K562 (cell line): ENCODE data around the gene C20orf96. TPM values are rescaled to one million over a fixed set of nuclear protein-coding genes. Genes with fewer than 3 reads are reported as not detected.
A peak's percentile ranks its signal among the peaks of the same experiment; 100 is the strongest.

Experiments
- ASH1L ChIP-seq: fragments of 450-650 bp; IDR thresholded peaks from 2 replicates; pipeline ENCODE4 v1.6.1; 2018; ENCODE audit warnings: borderline replicate concordance, mild to moderate bottlenecking, low read depth; ENCODE audit not compliant: partially characterized antibody
- CREB5 ChIP-seq: fragments of 250-450 bp; sonication (Bioruptor Pico); IDR thresholded peaks from 2 replicates; pipeline ENCODE4 v1.5.0; 2020; ENCODE audit warnings: mild to moderate bottlenecking
- FOXA3 ChIP-seq, 2 experiments: fragments of 450-650 bp in 1 of 2; sonication (generic) in 1 of 2; formaldehyde crosslinking; IDR thresholded peaks in 1 of 2; conservative IDR thresholded peaks in 1 of 2; 2 replicates each; pipeline versions ENCODE4 v1.4.0 to v1.8.0; 2020 to 2022; ENCODE audit warnings: mild to moderate bottlenecking in 2 of 2, missing genetic modification reagents in 1 of 2
- HNRNPK ChIP-seq: fragments of 200-400 bp; formaldehyde crosslinking; IDR thresholded peaks from one replicate; pipeline ENCODE4 v1.6.1; 2018; ENCODE audit warnings: mild to moderate bottlenecking, low read depth, low read length; ENCODE audit not compliant: poor library complexity, severe bottlenecking
- MECOM ChIP-seq: fragments of 250-450 bp; sonication (Bioruptor Pico); IDR thresholded peaks from 2 replicates; pipeline ENCODE4 v1.8.0; 2022; ENCODE audit warnings: inconsistent platforms
- NFATC3 ChIP-seq: fragments of 450-650 bp; IDR thresholded peaks from 2 replicates; pipeline ENCODE4 v1.6.1; 2017; ENCODE audit warnings: mild to moderate bottlenecking
- SMARCA4 ChIP-seq: fragments of 450-650 bp; IDR thresholded peaks from 2 replicates; pipeline ENCODE4 v1.6.1; 2016
- SNAPC5 ChIP-seq: fragments of 250-450 bp; sonication (Bioruptor Pico); IDR thresholded peaks from 2 replicates; pipeline ENCODE4 v1.8.0; 2021; ENCODE audit warnings: moderate library complexity, mild to moderate bottlenecking, inconsistent platforms
- SUPT5H ChIP-seq: fragments of 450-650 bp; IDR thresholded peaks from 2 replicates; pipeline ENCODE4 v1.6.1; 2016
- TBL1XR1 ChIP-seq, 2 experiments: IDR thresholded peaks; 2 replicates each; pipeline ENCODE4 v1.6.1; 2012; ENCODE audit warnings: improper control_type of control experiment in 2 of 2, low read length in 2 of 2, mild to moderate bottlenecking in 1 of 2
- TEAD1 ChIP-seq, 2 experiments: fragments of 450-650 bp in 1 of 2; sonication (generic) in 1 of 2; formaldehyde crosslinking; IDR thresholded peaks; 2 replicates each; pipeline versions ENCODE4 v1.4.0 to v1.8.0; 2020 to 2022; ENCODE audit warnings: mild to moderate bottlenecking in 2 of 2, missing genetic modification reagents in 1 of 2
- TEAD2 ChIP-seq: fragments of 450-650 bp; IDR thresholded peaks from 2 replicates; pipeline ENCODE4 v1.6.1; 2016; ENCODE audit warnings: missing genetic modification characterization, control low read depth, missing compliant biosample characterization
- ZC3H4 ChIP-seq: sonication (generic); formaldehyde crosslinking; IDR thresholded peaks from 2 replicates; pipeline ENCODE4 v1.9.0; 2021; ENCODE audit warnings: missing genetic modification reagents, borderline replicate concordance
- ZC3H8 ChIP-seq: fragments of 450-650 bp; IDR thresholded peaks from 2 replicates; pipeline ENCODE4 v1.6.1; 2017
- ZFX ChIP-seq: sonication (generic); formaldehyde crosslinking; IDR thresholded peaks from 2 replicates; pipeline ENCODE4 v1.8.0; 2022; ENCODE audit warnings: mild to moderate bottlenecking, missing genetic modification reagents, moderate library complexity
- ZNF140 ChIP-seq: fragments of 250-450 bp; sonication (Bioruptor Pico); IDR thresholded peaks from 2 replicates; pipeline ENCODE4 v1.8.0; 2021; ENCODE audit warnings: moderate library complexity, mild to moderate bottlenecking, inconsistent platforms
- ZNF212 ChIP-seq: fragments of 450-650 bp; formaldehyde crosslinking; IDR thresholded peaks from 2 replicates; pipeline ENCODE4 v1.4.0; 2020; ENCODE audit warnings: mild to moderate bottlenecking
- polyA plus RNA-seq, 8 experiments: library from polyadenylated mRNA; depleted of rRNA in 4 of 8; stranded (reverse) in 5 of 8; unstranded in 3 of 8; fragments of >200 nt; fragmentation: Nextera tagmentation in 2 of 8; fragmentation: Illumina TruSeq in 1 of 8; extraction: Ambion mirVana in 2 of 8; extraction: Trizol in 1 of 8; gene quantifications; 2 replicates each; pipeline versions ENCODE4 v1.2.1 to v1.2.3, GENCODE V29; 2011 to 2014; ENCODE audit warnings: inconsistent platforms in 1 of 8, missing spikeins in 1 of 8
- total RNA-seq, 7 experiments: library from RNA; depleted of rRNA in 6 of 7; stranded (reverse); fragments of >200 nt in 6 of 7; fragmentation: Illumina TruSeq in 2 of 7; extraction: Trizol in 2 of 7; gene quantifications; 2 replicates each; pipeline versions ENCODE4 v1.2.1 to v1.2.3, GENCODE V29; 2011 to 2021; ENCODE audit warnings: low replicate concordance in 1 of 7
- TF ChIP-seq, protein P1 (sequence below): sonication (generic); formaldehyde crosslinking; IDR thresholded peaks from 2 replicates; pipeline ENCODE4 v1.8.0; 2022; ENCODE audit warnings: missing genetic modification reagents, mild to moderate bottlenecking, borderline replicate concordance
- TF ChIP-seq, protein P2 (sequence below): fragments of 200-800 bp; sonication (Bioruptor generic); IDR thresholded peaks from 2 replicates; pipeline ENCODE4 v1.6.1; 2017; ENCODE audit warnings: missing genetic modification characterization, missing compliant biosample characterization
- TF ChIP-seq, protein P3 (sequence below): sonication (generic); formaldehyde crosslinking; IDR thresholded peaks from 2 replicates; pipeline ENCODE4 v1.8.0; 2022; ENCODE audit warnings: mild to moderate bottlenecking, missing genetic modification reagents

Gene C20orf96
- total and polyA plus RNA-seq, 9 of the 15 experiments (the other 6 are each of a cell fraction or from before 2014, with no cell fraction given) = 1.7 to 11.7 (median 4.2) TPM

- no peak for TF ChIP-seq CREB5
- no peak for TF ChIP-seq TEAD2
- peak in 1 of 2 experiments; percentile 73; a peak in 1 of 4 replicates for TF ChIP-seq TEAD1 (CRISPR knock-in tag; IDR thresholded peaks at IDR 0.05)
- TF ChIP-seq SNAPC5 (CRISPR knock-in tag) = no peak
- TF ChIP-seq ZC3H8 = no peak
- TF ChIP-seq ZNF212 = no peak
- TF ChIP-seq ZNF140 (CRISPR knock-in tag) = no peak
- TF ChIP-seq, protein P1, sequence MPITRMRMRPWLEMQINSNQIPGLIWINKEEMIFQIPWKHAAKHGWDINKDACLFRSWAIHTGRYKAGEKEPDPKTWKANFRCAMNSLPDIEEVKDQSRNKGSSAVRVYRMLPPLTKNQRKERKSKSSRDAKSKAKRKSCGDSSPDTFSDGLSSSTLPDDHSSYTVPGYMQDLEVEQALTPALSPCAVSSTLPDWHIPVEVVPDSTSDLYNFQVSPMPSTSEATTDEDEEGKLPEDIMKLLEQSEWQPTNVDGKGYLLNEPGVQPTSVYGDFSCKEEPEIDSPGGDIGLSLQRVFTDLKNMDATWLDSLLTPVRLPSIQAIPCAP (CRISPR knock-in tag) = no peak
- TF ChIP-seq FOXA3 (CRISPR knock-in tag; conservative IDR thresholded peaks at IDR 0.05 in 1 of 2, IDR thresholded peaks at IDR 0.05 in 1 of 2) = peak; percentile 69 to 92
- TF ChIP-seq ASH1L = no peak
- peak; percentile 63 for TF ChIP-seq SUPT5H
- TF ChIP-seq SMARCA4 = no peak
- TF ChIP-seq ZC3H4 (CRISPR knock-in tag) = no peak
- TF ChIP-seq, protein P2, sequence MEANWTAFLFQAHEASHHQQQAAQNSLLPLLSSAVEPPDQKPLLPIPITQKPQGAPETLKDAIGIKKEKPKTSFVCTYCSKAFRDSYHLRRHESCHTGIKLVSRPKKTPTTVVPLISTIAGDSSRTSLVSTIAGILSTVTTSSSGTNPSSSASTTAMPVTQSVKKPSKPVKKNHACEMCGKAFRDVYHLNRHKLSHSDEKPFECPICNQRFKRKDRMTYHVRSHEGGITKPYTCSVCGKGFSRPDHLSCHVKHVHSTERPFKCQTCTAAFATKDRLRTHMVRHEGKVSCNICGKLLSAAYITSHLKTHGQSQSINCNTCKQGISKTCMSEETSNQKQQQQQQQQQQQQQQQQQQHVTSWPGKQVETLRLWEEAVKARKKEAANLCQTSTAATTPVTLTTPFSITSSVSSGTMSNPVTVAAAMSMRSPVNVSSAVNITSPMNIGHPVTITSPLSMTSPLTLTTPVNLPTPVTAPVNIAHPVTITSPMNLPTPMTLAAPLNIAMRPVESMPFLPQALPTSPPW (CRISPR knock-in tag) = peak; percentile 93
- no peak for TF ChIP-seq HNRNPK
- 0 out of 4 replicates have a peak, but pooled peaks of 1 of the 2 experiments have one; percentile 16 for TF ChIP-seq TBL1XR1 (IDR thresholded peaks at IDR 0.05; ENCODE audit: low read length in 2 of 2)
- no peak for TF ChIP-seq MECOM
- TF ChIP-seq NFATC3 = no peak
- TF ChIP-seq, protein P3, sequence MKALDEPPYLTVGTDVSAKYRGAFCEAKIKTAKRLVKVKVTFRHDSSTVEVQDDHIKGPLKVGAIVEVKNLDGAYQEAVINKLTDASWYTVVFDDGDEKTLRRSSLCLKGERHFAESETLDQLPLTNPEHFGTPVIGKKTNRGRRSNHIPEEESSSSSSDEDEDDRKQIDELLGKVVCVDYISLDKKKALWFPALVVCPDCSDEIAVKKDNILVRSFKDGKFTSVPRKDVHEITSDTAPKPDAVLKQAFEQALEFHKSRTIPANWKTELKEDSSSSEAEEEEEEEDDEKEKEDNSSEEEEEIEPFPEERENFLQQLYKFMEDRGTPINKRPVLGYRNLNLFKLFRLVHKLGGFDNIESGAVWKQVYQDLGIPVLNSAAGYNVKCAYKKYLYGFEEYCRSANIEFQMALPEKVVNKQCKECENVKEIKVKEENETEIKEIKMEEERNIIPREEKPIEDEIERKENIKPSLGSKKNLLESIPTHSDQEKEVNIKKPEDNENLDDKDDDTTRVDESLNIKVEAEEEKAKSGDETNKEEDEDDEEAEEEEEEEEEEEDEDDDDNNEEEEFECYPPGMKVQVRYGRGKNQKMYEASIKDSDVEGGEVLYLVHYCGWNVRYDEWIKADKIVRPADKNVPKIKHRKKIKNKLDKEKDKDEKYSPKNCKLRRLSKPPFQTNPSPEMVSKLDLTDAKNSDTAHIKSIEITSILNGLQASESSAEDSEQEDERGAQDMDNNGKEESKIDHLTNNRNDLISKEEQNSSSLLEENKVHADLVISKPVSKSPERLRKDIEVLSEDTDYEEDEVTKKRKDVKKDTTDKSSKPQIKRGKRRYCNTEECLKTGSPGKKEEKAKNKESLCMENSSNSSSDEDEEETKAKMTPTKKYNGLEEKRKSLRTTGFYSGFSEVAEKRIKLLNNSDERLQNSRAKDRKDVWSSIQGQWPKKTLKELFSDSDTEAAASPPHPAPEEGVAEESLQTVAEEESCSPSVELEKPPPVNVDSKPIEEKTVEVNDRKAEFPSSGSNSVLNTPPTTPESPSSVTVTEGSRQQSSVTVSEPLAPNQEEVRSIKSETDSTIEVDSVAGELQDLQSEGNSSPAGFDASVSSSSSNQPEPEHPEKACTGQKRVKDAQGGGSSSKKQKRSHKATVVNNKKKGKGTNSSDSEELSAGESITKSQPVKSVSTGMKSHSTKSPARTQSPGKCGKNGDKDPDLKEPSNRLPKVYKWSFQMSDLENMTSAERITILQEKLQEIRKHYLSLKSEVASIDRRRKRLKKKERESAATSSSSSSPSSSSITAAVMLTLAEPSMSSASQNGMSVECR (CRISPR knock-in tag) = no peak
- peak; percentile 87 for TF ChIP-seq ZFX (CRISPR knock-in tag)
Measured at GRCh38 chr20:325045-325888, 34.7 kb upstream of the C20orf96 start, which contains the start of gene SOX12 (continued).
